NCI-H2196 treated with DMSO at 0.1 percent for 48 hours (cell line): ENCODE results near the gene MAGI1.

ENCODE experiments used
- DNase-seq: peaks from one replicate; lab custom pipeline; 2025; ENCODE audit not compliant: unreplicated experiment; lab: John Stamatoyannopoulos, UW

MAGI1 gene

DNA sequence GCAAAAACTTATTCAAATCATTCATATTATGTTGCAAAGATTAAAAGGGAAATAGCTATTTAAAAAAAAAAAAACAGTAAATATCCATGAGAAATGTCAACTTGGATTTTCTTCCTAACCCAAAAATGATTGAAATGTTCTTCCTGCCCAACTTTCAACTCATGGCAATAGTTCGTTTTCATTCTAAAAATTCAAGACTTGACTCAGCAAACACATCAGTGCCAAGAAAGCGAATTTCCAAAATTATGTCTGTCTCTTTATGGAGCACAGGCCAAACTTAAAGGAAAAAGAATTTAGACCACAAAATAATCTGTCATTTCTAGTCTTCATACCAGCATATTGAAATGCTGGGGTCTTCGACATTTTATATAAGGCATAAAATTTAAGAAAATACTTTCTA, 63.7 kb downstream of the MAGI1 start:
- DNase-seq: no peak

DNA sequence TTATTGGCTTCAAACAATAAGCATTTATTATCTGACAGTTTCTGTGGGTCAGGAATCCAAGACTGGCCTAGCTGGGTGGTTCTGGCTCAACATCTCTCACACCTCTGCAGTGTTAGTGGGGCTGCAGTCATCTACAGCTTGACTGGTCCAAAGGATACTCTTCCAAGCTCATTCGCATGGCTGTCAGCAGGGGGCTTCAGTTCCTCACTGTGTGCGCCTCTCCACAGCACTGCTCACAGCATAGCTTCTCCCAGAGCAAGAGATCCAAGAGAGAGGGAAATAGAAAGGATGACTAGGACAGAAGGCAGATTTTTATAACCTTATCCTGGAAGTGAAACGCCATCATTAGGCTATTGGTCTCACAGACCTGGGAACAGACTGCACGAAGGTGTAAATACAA, 64.2 kb downstream of the MAGI1 start:
- no peak for DNase-seq

DNA sequence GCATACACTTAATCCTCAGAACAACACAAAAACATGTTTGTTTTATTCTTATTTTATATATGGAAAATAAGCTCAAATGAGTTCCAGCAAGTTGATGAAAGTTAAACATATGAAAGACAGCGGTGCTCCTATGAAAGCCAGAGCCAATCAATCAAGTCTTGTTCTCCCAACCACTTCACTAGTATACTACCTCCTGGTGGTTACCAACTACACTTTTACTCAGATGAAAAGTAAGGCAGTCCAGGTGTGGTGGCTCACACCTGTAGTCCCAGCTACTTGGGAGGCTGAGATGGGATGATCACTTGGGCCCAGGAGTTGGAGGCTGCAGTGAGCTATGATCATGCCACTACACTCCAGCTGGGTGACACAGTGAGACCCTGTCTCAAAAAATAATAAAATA, 66.0 kb downstream of the MAGI1 start:
- DNase-seq: no peak

DNA sequence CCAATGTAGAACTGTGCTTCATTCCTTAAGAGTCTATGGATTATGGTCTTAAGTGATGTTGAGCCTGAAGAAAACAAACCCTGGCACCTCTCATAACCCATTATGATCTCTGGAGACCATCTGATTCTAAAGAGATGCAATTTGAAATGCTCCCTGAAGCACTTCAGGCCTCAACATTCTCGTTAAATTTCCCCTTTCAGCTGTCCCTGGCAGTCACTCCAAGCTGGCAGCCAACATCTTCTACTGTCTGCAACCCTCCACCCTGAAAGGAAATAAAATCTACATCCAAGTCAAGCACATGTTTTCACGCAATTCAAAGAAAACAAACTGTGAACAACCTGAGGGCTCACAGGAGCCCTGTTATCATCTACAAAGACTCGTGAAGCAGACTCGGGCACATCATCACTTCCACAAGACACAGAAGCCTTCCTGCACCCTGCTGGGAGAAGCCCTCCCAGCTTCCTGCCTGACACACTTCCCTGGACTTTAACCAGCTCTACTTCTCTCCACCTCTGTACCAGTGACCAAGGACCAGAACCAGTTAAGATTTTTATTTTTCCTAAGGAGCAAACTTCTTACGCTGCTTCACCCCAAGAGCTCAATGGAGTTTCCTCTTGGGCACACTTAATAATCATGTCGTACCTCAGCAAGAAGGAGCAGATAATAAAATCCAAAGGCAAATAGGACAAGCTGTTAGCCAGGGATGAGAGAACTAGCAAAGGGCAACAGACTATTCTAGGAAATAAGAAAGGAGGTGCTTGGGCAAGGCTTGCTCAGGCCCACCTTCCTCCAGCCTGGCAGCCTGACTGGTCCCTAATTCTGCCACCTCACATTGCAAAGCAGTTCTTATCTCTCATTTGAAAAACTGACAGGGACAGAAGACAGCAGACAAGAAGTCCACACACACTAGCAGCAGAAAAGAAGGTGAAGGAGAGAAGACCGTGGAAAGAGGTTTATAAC, 67.1 kb downstream of the MAGI1 start:
- no peak for DNase-seq

DNA sequence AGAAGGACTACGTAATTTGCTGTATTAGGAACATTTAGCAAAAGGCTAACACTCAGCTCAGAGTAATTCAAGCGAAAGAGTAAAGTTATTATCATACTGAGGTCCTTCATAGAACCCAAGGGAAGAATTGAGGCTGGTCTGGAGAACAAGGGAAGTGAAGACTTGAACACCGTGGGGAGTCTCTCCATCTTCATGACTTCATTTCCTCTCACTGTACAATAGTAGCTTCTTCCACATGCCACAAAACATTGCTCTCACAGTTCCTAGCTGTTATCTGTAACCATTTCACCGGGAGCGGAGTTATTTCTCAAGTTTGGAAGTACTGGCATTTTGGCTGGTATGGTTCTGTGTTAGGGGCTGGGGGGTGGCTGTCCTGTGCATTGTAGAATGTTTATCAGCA, 69.7 kb downstream of the MAGI1 start:
- DNase-seq: no peak

DNA sequence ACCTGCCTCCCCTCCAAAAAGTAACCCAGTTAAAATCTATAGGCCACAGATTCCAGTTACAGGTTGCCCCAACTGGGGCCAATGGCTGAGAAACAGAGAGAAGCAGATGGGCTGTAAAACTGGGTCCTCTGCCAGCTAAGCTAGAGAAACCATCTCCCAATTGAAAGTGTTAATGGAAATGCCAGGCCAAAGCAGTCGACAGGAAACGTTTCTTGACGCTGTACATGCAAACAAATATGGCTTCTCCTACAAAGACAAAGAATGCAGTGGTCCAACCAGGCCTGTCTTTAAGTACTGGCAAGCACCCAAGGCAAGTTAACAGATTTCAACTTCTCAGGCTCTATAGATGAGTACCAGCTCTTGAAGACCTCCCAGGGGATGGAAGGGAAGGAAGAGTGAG, 71.3 kb downstream of the MAGI1 start:
- no peak for DNase-seq

DNA sequence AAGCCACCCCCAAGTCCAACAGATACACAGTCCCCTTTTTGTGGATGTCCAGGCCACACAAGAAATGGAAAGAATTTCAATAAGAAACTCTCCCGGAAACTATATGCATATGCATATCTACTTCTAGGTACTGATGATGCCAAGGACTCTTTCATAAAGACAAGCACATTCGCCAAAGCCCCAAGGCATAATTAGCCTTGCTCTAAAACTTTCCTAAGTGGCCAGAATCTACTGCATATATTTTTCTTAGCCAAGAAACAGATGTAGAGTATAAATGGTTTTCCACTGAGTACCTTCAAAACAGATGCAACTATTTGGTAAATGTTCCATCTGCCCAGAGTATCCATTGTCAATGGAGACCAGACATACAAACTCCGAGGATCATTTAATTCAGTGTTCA, 73.9 kb downstream of the MAGI1 start:
- DNase-seq: no peak

DNA sequence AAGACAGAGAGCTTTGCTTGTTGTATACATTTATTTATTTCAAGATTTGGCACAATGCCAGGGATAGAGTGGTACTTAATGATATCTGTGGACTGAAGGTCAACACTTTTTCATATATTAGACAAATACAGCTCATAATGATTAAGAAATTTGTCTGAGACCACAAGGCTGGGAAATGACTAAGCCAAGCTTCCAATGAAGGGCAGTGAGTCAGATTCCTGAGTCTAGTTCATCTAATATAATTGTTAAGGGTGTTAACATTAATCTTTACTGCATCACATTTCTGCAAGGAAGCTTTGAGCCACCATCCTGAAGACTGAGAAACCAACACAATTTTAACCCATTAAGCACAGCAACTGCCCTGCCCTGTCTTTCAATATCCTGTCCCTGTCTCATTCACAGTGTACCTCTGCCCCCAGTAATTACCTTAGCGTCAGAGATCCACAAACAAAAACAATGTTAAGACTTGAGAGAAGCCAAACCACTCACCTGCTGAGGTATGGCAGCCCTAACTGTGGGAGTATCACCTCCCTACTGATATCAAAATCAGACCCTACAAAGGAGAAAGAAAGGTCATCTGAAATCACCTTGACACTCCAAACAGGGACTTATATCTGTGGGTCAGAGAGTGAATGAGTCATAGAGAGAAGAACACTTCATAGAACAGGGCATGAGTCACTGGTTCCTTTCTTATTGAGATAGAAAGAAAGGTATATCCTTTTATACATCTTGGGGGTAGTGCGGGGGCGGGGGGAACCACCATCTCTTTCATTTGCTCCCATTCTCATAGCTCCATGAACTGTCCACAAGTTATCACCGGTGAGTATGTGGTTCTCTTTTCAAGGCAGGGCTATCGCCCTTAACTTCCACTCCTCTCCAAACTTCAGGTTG, 74.7 kb downstream of the MAGI1 start:
- DNase-seq: no peak

DNA sequence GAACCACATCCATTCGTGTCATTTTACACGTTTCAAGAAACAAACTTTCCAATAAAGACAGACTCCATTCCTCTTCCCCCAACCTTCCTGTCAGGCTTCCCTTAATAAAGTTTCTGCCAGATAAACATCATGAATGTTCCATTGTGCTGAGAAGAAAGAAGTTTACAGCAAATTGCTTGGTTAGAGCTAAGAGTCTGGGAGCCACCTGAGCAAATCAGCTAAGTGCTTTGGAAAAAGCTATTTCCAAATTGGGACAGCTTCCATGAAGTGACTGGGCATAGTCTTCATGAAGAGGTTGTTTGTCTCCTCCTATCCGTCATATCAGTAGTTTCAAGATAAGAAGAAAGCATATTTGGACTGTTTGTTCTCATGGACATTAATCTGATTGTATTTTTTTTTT, 77.0 kb downstream of the MAGI1 start:
- no peak for DNase-seq

DNA sequence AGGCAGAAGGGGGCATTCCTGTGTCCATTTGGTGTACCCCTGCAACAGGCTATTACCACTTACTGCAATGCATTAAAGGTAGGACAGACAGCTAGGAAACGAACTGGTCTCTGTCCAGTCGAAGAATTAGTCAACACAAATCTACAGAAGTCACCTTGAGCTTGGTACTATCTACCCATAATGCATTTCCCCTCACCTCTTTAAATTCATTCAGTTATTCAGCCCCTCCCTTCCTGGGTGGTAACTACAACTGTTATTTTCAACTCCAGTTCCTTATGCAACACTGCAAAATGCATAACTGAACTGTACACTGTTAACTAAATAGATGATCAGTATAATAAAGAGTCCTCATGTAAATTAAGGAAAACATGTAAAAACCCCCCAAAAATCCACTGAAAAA, 77.6 kb downstream of the MAGI1 start:
- DNase-seq: no peak

DNA sequence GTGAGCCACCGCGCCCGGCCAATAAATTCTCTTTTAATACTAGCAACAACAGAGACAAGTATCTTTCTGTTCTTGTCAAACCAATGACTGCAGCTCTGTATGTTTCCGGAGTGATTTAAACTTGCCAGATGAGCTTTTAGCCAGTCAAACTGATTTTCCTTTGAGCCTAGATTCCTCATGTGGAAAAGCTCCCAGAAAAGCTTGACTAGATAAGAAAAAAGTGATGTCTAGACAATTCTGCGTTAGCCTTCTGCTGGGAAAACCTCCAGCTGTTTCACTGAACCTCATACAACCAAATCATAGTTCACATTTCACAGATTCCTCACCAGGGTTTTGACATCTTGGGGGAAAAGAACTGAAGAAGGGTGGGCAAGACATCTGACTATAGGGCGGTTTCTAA, 78.6 kb downstream of the MAGI1 start:
- no peak for DNase-seq

DNA sequence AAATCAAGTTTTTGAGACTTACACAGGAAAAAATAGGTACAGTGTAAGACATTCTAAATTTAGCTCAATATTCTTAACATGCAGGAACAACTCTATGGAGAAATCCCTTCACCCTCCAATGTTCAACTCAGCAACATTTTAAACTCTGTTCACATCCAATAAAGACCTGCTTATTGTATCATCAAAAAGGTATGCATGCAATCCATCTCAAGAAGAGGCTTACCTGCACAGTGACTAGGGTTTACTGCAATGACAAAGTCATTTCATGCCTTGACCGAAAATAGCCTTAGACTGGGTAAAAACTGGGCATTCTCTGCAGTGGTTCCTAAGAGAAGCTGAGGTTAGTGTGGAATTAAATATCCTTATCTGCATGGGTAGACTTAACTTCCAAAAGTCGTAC, 80.5 kb downstream of the MAGI1 start:
- DNase-seq: no peak

DNA sequence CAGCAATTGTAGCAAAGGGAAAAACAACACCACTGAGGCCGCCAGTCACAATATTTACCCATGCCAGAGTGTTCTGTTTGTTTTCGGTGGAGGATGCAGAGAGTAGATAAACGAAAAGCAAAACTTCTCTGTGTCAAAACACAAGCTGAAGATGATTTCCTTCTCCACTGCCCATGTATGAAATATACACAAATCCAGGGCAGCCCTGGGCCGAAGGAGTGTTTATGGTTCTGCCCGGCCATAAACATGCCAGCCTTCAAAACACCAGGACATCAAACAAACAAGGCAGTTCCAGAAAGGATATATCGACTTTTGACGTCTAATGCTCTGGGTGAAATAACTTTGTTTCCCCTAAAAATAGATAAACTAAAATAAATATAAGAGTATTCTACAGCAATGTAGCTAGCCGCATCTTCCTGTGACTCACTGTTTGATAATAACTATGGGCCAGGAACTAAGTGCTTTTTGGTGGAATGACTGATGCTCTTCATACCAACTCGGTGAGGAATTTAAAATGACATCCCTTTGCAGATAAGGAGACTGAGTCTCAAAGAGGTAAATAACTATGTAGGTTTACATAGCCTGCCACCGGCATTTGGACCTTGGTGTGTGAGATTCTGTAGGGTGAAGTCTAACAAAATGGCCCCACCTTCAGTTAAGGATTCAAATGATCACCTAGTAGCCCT, 82.8 kb downstream of the MAGI1 start:
- no peak for DNase-seq

DNA sequence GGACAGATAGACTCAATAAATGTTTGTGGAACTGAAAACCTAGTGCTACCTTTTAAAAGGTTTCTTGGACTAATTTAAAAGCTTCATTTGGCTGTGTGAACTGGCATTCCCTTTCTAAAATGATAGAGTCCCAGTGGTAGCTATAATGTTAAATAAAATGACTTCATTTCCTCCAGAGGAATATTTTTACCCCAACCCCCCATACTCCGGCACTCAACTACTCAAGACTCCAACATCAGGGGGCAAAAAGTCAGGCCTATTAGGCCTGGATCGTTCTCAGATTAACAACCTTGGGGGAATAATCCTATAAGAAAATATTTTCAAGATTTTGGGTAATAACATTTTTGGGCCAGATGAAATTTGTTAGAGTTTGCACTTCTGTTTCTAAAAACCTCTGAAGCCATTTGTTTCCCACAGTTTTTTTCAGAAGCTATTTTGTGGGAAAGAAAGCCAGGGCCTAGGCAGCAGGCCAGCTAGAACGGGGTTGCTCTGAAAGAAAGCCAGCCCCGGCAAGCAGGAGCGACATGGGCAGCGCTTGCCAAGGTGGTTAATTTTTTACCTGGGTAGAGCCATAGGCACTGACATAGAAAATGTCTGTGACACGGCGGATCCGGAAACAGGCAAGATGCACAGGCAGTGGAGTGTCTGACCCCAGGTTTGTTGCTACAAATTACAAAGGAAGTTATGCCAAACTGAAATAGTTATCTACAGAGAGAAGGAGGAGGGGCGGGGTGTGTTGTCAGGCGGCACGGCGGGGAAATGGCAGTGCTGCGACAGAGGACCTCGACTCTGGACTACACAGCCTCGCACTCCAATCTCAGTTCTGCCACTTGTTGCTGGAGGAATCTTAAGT, 84.6 kb downstream of the MAGI1 start:
- DNase-seq: no peak

DNA sequence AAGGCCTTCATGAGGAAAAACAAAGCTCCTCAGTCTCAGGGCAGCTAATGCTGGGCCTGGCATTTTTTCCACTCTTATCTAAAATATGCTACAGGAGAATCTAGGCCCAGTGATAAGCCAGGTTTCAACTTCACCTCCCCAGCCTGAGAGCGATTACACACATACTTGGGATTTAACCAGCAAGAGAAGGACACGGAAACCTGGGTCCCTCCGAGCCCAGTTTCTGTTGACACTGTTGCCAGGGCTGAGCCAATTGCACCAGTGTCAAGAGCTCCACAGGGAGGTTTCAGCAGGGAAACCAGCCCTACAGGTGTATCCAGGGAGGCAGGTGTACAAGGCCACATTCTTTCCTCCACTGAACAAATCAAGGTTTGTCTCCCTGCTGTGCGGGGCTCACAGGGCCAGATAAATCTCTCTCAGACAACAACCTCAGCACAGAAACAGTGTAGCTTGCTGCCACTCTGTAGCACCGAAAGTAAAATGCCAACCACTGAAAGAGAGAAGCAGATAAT, 85.4 kb downstream of the MAGI1 start:
- DNase-seq: peak; percentile 78

DNA sequence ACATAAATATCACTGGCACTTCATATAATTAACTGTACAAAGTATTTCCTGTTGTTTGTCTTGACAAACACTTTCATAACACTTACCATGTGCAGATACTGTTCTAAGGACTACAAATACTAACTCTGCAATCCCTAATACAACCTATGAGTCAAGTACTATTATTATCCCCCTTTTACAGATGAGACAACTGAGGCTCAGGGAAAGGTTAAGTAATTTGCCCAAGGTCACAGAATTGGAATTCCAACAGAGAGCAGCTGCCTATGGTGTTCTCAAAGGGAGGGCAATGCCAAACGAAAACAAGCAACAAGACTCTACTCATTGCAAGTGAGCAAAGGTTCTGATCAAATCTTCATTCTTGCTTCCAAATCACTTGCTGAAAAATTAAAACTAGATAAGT, 85.9 kb downstream of the MAGI1 start:
- DNase-seq: no peak

DNA sequence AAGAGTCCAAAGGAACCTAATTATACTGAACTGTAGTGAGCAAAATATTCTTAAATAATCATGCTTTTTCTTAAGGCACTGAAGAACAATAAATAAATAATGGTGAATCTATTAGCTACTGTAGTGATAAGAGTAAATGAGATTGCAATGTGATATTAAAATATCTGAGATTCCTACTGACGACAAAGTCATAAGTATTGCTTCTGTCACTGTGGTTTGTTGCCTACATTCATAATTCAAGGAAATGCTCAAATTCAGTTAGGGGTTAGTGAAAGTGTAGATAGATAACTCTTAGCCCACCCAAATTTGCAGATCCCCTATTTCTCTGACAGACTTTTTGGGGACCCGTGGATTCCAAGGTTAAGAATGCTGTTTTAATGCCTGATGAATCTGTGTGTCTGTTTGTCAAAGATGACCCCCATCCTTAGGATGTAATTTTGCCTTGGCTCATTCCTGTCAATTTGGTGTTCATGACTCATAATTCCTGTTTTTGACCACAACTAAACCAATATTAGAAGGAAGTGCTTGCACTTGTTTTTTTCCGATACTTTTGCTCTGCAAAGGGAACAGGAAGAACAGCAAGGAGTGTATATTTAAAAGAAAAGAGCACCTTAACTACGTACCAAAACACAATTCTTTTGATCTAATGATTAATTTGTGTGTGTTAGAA, 86.7 kb downstream of the MAGI1 start:
- no peak for DNase-seq

DNA sequence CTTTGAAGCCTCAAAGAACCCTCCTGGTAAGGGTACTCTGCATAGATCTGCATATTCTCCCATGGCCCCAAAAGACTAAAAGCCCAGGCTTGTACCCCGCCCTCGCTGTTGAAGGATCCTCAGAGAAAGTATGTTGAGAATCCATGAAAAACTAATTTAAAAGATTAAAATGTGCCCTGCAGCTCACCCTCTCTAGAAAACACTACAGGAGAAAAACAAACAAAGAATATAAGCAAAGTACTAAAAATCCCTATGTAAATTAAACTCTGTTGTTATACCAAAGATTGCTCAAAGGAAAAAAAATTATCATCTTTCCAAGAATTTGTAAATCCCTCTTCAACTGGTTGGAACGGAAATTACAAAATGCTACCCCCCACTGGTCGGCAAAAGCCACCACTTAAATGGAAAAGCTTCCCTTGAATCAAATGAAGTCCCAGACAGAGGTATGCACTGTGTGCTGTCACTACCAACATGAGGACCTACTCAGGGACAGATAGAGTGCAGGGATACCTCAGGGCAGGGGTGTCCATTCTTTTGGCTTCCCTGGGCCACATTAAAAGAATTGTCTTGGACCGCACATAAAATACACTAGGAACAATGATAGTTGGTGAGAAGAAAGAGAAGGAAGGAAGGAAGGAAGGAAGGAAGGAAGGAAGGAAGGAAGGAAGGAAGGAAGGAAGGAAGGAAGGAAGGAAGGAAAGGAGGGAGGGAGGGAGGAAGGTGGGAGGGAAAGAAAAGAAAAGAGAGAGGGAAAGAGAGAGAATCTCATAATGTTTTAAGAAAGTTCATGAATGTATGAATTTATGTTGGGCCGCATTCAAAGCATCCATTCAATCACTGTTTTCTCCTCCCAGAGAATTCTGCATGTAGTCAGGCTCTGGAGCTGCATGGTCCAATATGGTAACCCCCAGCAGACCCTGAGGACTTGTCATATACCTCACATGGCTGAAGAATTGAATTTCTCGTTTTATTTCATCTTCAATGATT, 88.1 kb downstream of the MAGI1 start:
- DNase-seq: no peak
